Stimulated activated CD4-positive, alpha-beta T cell treated with anti-CD3 and anti-CD28 coated beads, Interleukin-4, amount 100 ng/mL, for 48 hours (primary cell): ENCODE results near the gene ENAH.

Source experiments
- DNase-seq, 2 donors: peaks; one replicate each; pipeline ENCODE4 v3.0.0-alpha.2; 2020; ENCODE audit warnings: low read depth in 2 of 2

The ENAH gene

DNA sequence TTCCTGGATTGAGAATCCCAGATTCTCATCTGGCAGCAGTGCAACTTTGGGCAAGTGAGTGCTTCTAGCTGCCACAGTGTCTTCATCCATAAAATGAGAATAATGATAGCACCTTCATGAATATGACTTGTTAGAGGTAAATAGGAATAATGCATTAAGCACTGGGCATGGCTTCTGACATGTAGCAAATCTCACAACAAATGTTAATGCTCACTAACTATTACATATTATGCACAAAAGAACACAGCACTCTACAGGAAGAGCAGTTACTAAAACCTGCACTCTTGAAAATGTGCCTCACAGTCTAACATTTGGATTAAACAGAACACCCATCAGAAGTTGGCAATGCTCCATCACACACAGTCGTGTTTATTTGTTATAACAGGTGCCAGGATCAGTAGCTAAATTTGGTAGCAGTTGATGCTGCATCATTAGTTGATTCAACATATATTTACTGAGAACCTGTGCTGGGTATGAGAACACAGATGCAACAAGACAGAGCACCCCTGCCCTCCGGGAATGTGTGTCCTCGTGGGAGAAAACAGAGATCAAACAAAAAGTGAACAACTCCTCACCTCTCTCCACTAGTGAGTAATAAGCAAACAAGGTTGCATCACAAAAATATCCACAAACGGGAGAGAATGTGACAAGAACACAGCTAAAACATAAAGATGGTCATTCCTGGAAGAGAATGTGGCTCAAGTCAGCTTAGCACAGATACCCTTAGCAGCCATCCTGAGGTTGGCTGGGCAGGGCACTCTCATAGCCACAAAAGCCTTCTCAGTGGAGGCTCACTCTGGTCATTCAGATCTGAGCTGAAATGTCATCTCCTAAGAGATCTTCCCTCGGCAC lies 198.9 kb downstream of the ENAH start:
- DNase-seq, result no peak

- DNase-seq, result no peak
Measured at GRCh38 chr1:225451840-225452515, 200.9 kb downstream of the ENAH start.

- no peak for DNase-seq
Measured at GRCh38 chr1:225451340-225451739, 201.6 kb downstream of the ENAH start.

DNA sequence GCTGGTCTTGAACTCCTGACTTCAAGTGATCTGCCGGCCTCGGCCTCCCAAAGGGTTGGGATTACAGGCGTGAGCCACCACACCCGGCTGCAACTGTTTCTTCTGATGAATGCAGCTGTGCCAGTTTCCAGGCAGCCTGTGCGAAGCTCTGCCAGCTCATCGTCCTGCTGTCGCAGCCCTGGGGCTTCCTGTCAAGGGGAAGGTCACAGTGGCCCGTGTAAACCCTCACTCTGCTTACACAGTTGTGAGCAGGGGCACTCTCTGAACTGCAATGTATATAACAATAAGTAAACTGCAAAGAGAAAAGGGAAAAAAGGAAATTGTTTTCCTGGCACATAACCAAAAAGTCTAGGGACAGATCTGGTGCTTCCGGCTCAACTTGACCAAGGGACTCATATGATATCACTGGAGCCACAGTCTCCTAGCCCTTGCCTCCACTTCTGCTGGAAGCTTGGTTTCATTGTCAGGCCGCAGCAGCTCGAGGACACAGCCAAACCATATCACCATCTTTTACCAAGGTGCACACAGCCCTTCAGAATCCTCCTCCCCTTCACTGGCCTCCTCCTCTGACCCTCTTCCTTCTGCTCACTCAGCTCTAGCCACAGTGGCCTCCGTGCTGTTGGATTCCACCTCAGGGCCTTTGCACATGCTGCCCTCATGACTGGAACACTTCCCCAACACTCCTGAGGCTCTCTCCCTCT lies 202.3 kb downstream of the ENAH start:
- DNase-seq, result no peak

- DNase-seq, result no peak
Measured at GRCh38 chr1:225449774-225450173, 203.1 kb downstream of the ENAH start.

GRCh38 chr1:225449261-225449660 lies 203.7 kb downstream of the ENAH start:
- DNase-seq, result no peak

DNA sequence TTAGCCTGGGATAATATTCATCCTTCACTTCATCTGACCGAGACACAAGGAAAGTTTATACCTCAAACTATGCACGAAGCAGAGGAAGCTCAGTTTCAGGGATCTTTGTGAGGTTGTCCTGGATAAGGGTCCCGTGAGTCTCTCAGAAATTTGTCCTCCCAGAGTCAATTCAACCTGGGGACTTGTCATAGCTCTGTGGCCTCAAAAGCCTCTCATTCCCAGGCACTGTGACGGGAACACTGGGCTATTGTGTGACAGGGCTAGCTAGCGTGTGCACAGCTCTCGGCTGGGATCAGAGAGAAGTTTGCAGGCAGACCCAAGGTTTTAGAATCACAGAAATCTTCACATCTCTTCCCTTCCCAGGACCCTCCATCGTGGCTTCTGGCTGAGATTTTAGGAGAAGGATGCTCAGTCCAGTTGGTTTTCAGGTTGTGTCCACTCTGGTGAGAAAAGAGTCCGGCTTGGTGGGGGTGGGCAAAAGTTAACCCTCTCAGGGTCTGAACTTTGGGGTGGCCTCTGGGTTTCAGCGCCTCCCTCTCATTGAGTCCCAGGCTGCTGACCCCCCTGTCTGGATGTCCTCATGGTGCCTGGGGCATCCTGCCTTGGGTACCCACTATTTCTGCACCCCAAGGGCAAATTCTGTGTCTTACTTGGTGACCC lies 204.6 kb downstream of the ENAH start:
- no peak for DNase-seq

DNA sequence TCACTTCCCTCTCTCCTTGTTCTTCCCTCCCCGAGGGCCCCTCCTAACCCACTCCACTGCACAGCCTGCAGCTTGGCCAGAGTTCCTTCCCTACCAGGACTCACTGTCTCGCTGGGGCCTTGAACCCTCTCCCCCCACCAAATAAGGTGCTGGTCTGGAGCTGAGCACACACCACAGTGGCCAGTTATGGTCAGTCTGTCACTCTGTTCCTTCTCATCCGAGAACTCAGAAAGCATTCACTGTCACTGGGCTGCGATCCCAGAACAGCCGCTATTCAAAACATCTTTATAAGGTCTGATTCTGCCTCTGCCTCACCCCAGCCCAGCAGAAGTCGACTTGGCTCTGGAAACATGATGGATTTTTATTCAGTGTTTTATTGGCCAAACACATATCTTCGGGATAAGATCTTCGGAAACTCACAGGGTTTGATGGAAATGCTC lies 205.3 kb downstream of the ENAH start:
- no peak for DNase-seq

GRCh38 chr1:225446981-225447615 lies 205.8 kb downstream of the ENAH start:
- DNase-seq, result no peak

DNA sequence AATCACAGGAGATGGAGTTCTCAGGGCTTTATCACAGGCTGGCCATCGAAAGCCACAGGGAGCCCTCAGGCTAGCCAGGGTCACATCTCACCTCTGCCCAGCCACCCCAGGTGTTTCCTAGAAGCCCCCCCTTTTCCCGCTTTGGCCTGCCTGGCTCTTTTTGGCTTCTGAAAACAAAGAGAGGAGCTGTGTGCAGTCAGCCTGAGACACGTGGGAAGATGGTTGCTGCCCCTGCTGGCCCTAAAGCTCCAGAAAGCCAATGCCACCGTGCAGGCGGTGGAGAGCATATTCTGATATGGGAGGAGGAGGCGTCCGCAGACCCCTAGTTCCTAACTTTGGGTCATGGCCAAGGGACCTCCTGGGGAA lies 206.3 kb downstream of the ENAH start:
- DNase-seq, result no peak

DNA sequence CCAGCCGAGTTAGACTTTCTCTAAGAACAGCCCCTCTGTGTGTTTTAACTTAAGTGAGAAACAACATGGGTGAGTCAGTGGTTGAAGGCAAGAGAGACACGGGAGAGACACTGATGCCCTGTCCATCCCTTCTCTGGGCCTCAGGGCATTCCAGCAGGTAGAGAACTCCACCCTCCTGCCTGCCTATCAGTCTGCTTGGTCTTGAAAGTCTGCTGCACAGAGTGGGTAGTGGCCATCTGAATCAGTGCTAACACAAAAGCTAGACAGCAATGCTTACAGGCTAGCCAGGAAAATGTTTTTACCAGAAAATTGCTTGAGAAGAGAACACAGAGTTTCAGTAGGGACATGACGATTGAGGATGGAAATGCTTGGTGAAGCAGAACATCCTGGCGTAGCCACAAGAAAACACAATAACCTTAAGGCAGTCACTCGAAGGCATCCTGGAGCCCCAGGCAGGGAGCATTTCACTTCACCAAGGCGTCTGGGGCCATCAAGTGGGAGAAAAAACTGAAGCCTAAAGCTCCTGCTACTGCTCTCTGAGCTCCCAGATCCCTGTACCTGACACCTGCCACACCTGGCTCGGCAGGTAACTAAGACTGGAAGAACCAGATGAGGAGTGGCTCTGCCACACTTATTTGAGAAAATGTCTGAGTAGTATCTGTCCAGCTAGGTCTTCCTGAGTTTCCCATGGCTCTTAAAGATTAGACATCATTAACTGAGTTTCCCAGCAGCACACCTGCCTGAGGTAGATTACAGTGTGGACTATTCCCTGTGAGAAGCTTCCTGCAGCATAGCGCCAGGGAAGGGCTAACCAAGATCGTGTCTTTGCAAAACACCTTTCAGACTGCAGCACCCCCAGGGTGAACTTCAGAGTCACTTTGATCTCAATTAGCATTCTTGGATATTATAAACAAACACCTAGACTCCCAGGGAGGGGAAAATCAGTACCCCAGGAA lies 207.0 kb downstream of the ENAH start:
- DNase-seq, result no peak

- DNase-seq, result no peak
Measured at GRCh38 chr1:225442123-225442505, 210.8 kb downstream of the ENAH start.

GRCh38 chr1:225441314-225442122 lies 211.4 kb downstream of the ENAH start:
- DNase-seq, result no peak

- no peak for DNase-seq
Measured at GRCh38 chr1:225440380-225441221, 212.3 kb downstream of the ENAH start.

GRCh38 chr1:225437710-225438437 lies 215.0 kb downstream of the ENAH start:
- no peak for DNase-seq
